Activated CD4-positive, alpha-beta T cell treated with anti-CD3 and anti-CD28 coated beads, Interleukin-2, amount 50 U/mL, for 1 hour (primary cell): ENCODE data around the gene DALRD3.
"Not testable (repeated sequence)": the region's sequence is repeated elsewhere in the genome, so short reads cannot be mapped to it uniquely, and the experiment has no call there.

Experiments used
- DNase-seq: peaks from one replicate; pipeline ENCODE4 v3.0.0-alpha.2; 2020

DALRD3 gene

GRCh38 chr3:49021213-49021812 lies 2.9 kb upstream of the DALRD3 start:
- peak; percentile 99 for DNase-seq

- DNase-seq: no peak
Observed at GRCh38 chr3:49020330-49021212, 2.2 kb upstream of the DALRD3 start.

- DNase-seq: no peak
Observed at GRCh38 chr3:49019941-49020329, 1.6 kb upstream of the DALRD3 start.

- no peak for DNase-seq
Observed at GRCh38 chr3:49018707-49019006, 277 bp upstream of the DALRD3 start.

GRCh38 chr3:49017229-49017970 lies 980 bp downstream of the DALRD3 start:
- DNase-seq: no peak

GRCh38 chr3:49016414-49017228 lies 1.8 kb downstream of the DALRD3 start:
- no peak for DNase-seq

- DNase-seq: no peak
Observed at GRCh38 chr3:49015765-49016164, 2.6 kb downstream of the DALRD3 start.

GRCh38 chr3:49015072-49015471 lies 3.3 kb downstream of the DALRD3 start:
- no peak for DNase-seq

- peak; percentile 55 for DNase-seq
Observed at GRCh38 chr3:49013738-49014660, 4.4 kb downstream of the DALRD3 start.

- no peak for DNase-seq
Observed at GRCh38 chr3:49013113-49013737, 5.2 kb downstream of the DALRD3 start.

GRCh38 chr3:49012441-49013017 lies 5.9 kb downstream of the DALRD3 start:
- DNase-seq: no peak

- no peak for DNase-seq
Observed at GRCh38 chr3:49009396-49009795, 9.0 kb downstream of the DALRD3 start.

GRCh38 chr3:49008627-49009026 lies 9.8 kb downstream of the DALRD3 start:
- not testable (repeated sequence) for DNase-seq

GRCh38 chr3:49007771-49008528 lies 10.4 kb downstream of the DALRD3 start:
- peak; percentile 83 for DNase-seq

- DNase-seq: peak; percentile 97
Observed at GRCh38 chr3:49007068-49007770, 11.2 kb downstream of the DALRD3 start, which contains the start of gene WDR6. TSS of gene WDR6 (plus strand) at chr3:49007391. CDS start at chr3:49007432, 41 bp downstream.

GRCh38 chr3:49006408-49007067 lies 11.8 kb downstream of the DALRD3 start:
- no peak for DNase-seq

- DNase-seq: no peak
Observed at GRCh38 chr3:49005998-49006397, 12.4 kb downstream of the DALRD3 start.

- DNase-seq: no peak
Observed at GRCh38 chr3:49005303-49005680, 13.1 kb downstream of the DALRD3 start.
